Superior temporal gyrus (tissue), 1 donor: ENCODE results near the gene GABRQ.
"Not testable (repeated sequence)": the region's sequence is repeated elsewhere in the genome, so short reads cannot be mapped to it uniquely, and the experiment has no call there.

Experiments used
- DNase-seq: peaks from one replicate; pipeline ENCODE4 v3.0.0-alpha.2; 2016; ENCODE audit errors: extremely low spot score

GABRQ gene

GRCh38 chrX:152658302-152658701, 20.6 kb downstream of the GABRQ start:
- DNase-seq = no peak

GRCh38 chrX:152663086-152663485, 25.4 kb downstream of the GABRQ start:
- no peak for DNase-seq

GRCh38 chrX:152674135-152674534, 36.4 kb downstream of the GABRQ start:
- DNase-seq = no peak

GRCh38 chrX:152674652-152675051, 37.0 kb downstream of the GABRQ start:
- not testable (repeated sequence) for DNase-seq

- DNase-seq = not testable (repeated sequence)
These were observed 43.3 kb downstream of the GABRQ start for GRCh38 chrX:152681012-152681411.

- not testable (repeated sequence) for DNase-seq
These were observed 60.5 kb downstream of the GABRQ start, which contains the start of gene MAGEA3 for GRCh38 chrX:152697952-152698931. Gene MAGEA3, plus strand, starts transcription at chrX:152698794. Its CDS starts 2,039 bp downstream, at chrX:152700833.

- DNase-seq = not testable (repeated sequence)
These were observed 62.7 kb downstream of the GABRQ start for GRCh38 chrX:152700390-152700789.

GRCh38 chrX:152706500-152706899, 68.8 kb downstream of the GABRQ start:
- DNase-seq = not testable (repeated sequence)
